Vagina (tissue), 2 donors: Measurements from ENCODE around the gene LDLRAD3. TPM values are rescaled to one million over a fixed set of nuclear protein-coding genes. Genes with fewer than 3 reads are reported as not detected.

ENCODE experiments used
- DNase-seq, 2 donors: peaks; one replicate each; pipeline ENCODE4 v3.0.0-alpha.2; 2017; ENCODE audit errors: extremely low spot score in 2 of 2
- H3K27ac ChIP-seq: fragments of 200-600 bp; sonication (generic); one replicate; pipeline ENCODE4 v1.5.1; 2019
- H3K27me3 ChIP-seq: fragments of 200-600 bp; sonication (generic); one replicate; pipeline ENCODE4 v1.5.1; 2019
- H3K36me3 ChIP-seq, 2 donors: fragments of 200-600 bp; sonication (generic); one replicate each; pipeline ENCODE4 v1.5.1; 2017 to 2019
- H3K4me1 ChIP-seq: fragments of 200-600 bp; sonication (generic); one replicate; pipeline ENCODE4 v1.5.1; 2019
- H3K4me3 ChIP-seq, 2 donors: fragments of 200-600 bp; sonication (generic); 1 replicate in 1 of 2; 2 replicates in 1 of 2; pipeline ENCODE4 v1.5.1; 2016 to 2019
- H3K9me3 ChIP-seq: fragments of 200-600 bp; sonication (generic); one replicate; pipeline ENCODE4 v1.5.1; 2019
- POLR2A ChIP-seq, 2 donors: fragments of 450-650 bp; IDR thresholded peaks; one replicate each; pipeline ENCODE4 v1.6.1; 2017; ENCODE audit warnings: antibody characterized with exemption in 2 of 2, mild to moderate bottlenecking in 2 of 2, moderate library complexity in 2 of 2
- POLR2AphosphoS5 ChIP-seq, 2 donors: sonication (generic); formaldehyde crosslinking; IDR thresholded peaks; one replicate each; pipeline ENCODE4 v1.9.0; 2017; ENCODE audit warnings: antibody characterized with exemption in 2 of 2, mild to moderate bottlenecking in 2 of 2, low read depth in 1 of 2; ENCODE audit not compliant: insufficient read depth in 1 of 2
- intact Hi-C: fragments of 100-400 bp; cut with DNase I; formaldehyde crosslinking; loops from one replicate; pipeline ENCODE4 v1.15.1; 2023
- total RNA-seq: library from RNA; depleted of rRNA; stranded (reverse); fragments of >200 nt; gene quantifications from one replicate; pipeline ENCODE4 v1.2.3, GENCODE V29; 2016
- TF ChIP-seq, protein P1 (sequence below), 3 experiments: fragments of 450-650 bp in 2 of 3; fragments of 200-600 bp in 1 of 3; sonication (generic) in 1 of 3; IDR thresholded peaks; one replicate each; pipeline ENCODE4 v1.5.1; 2017 to 2019; ENCODE audit warnings: antibody characterized with exemption in 3 of 3, mild to moderate bottlenecking in 2 of 3, moderate library complexity in 2 of 3

The LDLRAD3 gene
- total RNA-seq, 1 donor from 2014 or later = 34.4 TPM

DNA sequence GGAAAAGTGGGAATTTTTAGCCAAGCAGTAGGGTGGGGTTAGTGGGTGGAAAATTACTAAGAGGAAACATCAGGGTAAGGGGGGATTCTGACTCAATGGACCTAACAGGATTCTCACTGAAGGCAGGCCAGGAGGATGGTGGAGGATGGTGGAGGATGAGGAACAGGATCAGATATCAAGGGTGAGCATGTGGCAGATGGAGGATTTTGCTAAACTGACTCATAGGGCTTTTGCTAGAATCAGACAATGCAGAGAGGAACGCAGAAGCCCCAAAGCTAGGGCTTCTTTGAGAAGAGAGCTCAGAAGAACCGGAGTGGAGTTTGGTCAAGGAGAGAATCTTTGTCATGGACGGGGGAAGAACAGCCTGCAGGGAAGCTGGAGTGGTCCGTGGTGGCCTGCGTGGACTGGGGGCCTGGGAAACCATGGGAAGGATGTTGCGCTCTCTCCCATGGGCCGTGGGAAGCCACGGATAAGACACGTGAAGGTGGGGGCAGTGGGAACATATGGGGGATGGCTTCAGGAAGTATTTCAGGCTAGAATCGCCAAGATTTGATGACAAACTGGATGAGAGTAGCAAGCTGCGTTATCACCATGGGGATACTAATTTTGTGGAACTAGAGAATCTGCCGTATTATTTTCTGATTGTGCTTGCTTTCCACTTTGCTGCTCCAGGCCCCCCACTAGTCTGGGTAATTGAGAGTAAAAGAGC is 165.2 kb downstream of the LDLRAD3 start:
- DNase-seq = no peak
- Histone ChIP-seq H3K27me3 (no peaks in the 10 kb centered on the region), H3K9me3 (no peaks in the 10 kb centered on the region), H3K36me3 (peaks cover 0 to 10% of the 10 kb centered on the region in 2 donors), H3K27ac (no peak overlapping the region), H3K4me3 (no peak overlapping the region), H3K4me1 (no peaks in the 10 kb centered on the region)
- intact Hi-C loops = no loop called here
- TF ChIP-seq POLR2A (IDR thresholded peaks at IDR 0.05) (no peak), POLR2AphosphoS5 (IDR thresholded peaks at IDR 0.05; ENCODE audit: insufficient read depth in 1 of 2, low read depth in 1 of 2) (no peak)
- TF ChIP-seq, protein P1, sequence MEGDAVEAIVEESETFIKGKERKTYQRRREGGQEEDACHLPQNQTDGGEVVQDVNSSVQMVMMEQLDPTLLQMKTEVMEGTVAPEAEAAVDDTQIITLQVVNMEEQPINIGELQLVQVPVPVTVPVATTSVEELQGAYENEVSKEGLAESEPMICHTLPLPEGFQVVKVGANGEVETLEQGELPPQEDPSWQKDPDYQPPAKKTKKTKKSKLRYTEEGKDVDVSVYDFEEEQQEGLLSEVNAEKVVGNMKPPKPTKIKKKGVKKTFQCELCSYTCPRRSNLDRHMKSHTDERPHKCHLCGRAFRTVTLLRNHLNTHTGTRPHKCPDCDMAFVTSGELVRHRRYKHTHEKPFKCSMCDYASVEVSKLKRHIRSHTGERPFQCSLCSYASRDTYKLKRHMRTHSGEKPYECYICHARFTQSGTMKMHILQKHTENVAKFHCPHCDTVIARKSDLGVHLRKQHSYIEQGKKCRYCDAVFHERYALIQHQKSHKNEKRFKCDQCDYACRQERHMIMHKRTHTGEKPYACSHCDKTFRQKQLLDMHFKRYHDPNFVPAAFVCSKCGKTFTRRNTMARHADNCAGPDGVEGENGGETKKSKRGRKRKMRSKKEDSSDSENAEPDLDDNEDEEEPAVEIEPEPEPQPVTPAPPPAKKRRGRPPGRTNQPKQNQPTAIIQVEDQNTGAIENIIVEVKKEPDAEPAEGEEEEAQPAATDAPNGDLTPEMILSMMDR (IDR thresholded peaks at IDR 0.05) = no peak

DNA sequence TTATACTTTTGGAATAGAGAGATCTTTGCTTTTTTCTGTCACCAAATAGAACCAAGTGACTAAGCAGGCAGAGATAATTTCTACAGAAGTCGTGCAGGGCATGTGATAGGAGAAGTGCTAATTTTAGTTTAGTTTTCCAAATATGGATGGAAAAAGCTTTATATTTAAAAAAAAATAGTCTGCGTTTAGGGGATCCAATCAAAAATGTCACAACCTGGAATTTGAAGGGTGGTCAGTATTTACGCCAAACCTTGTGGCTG is 165.7 kb downstream of the LDLRAD3 start:
- no peak for TF ChIP-seq POLR2A (IDR thresholded peaks at IDR 0.05)
- TF ChIP-seq, protein P1 (IDR thresholded peaks at IDR 0.05) = no peak
- TF ChIP-seq POLR2AphosphoS5 (IDR thresholded peaks at IDR 0.05; ENCODE audit: insufficient read depth in 1 of 2, low read depth in 1 of 2) = no peak
- no peaks in the 10 kb centered on the region for H3K4me1 ChIP-seq
- H3K27me3 ChIP-seq = no peaks in the 10 kb centered on the region
- intact Hi-C loops = no loop called here
- no peaks in the 10 kb centered on the region for H3K9me3 ChIP-seq
- H3K36me3 ChIP-seq = peaks cover 0 to 10% of the 10 kb centered on the region in 2 donors
- no peak overlapping the region for H3K27ac ChIP-seq
- no peak overlapping the region for H3K4me3 ChIP-seq
- DNase-seq = no peak

DNA sequence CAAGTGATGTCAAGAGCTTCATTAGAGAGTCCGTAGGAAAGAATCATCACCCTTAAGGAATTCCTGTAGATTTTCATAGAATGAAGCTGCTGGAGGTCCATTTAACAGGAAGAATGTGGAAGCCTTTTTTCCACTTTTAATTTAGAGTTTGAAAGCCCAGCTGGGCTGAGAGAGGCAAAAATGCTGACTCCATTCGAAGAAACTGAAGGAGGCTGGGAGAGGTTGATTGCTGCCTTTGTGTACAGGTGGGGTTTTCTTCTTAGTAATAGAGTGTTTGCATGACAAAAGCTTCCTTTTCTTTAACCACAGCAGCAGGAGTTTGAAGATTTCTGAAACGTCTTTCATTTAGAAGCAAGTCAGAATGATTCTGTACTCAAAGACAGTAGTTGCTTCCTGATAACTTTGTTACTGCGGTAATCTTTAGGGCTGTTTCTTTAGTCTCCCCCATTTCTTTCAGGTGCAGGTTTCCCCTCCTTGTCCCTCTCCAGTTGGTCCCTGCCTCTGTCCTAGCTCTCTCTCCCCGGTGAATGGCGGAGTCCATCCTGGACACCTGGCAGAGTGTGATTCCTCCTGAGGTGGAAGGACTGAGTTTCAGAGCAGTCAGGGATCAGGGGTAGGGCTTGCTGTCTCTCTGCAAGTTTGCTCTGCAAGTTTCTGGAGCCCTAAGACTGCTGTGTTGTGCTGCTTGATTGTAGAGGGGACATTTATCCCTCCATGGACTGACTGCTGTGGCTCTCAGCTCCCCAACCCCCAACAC is 166.2 kb downstream of the LDLRAD3 start:
- H3K4me1 ChIP-seq = no peaks in the 10 kb centered on the region
- peaks cover 0 to 10% of the 10 kb centered on the region in 2 donors for H3K36me3 ChIP-seq
- H3K27ac ChIP-seq = no peak overlapping the region
- TF ChIP-seq POLR2A (IDR thresholded peaks at IDR 0.05) (no peak), POLR2AphosphoS5 (IDR thresholded peaks at IDR 0.05; ENCODE audit: insufficient read depth in 1 of 2, low read depth in 1 of 2) (no peak)
- TF ChIP-seq, protein P1 (IDR thresholded peaks at IDR 0.05) = no peak
- H3K27me3 ChIP-seq = no peaks in the 10 kb centered on the region
- no peak overlapping the region for H3K4me3 ChIP-seq
- no peak for DNase-seq
- intact Hi-C loops = no loop called here
- no peaks in the 10 kb centered on the region for H3K9me3 ChIP-seq

- no peaks in the 10 kb centered on the region for H3K4me1 ChIP-seq
- H3K4me3 ChIP-seq = no peak overlapping the region
- intact Hi-C loops = no loop called here
- H3K36me3 ChIP-seq = peaks cover 0 to 10% of the 10 kb centered on the region in 2 donors
- TF ChIP-seq, protein P1 (IDR thresholded peaks at IDR 0.05) = no peak
- TF ChIP-seq POLR2A (IDR thresholded peaks at IDR 0.05) = no peak
- no peak for TF ChIP-seq POLR2AphosphoS5 (IDR thresholded peaks at IDR 0.05; ENCODE audit: insufficient read depth in 1 of 2, low read depth in 1 of 2)
- H3K9me3 ChIP-seq = no peaks in the 10 kb centered on the region
- no peak for DNase-seq
- no peaks in the 10 kb centered on the region for H3K27me3 ChIP-seq
- H3K27ac ChIP-seq = no peak overlapping the region
Observed at GRCh38 chr11:36110668-36111410, 167.0 kb downstream of the LDLRAD3 start.
